Naive thymus-derived CD8-positive, alpha-beta T cell (primary cell): ENCODE measurements around the gene SMYD3. TPM values are rescaled to one million over a fixed set of nuclear protein-coding genes. Genes with fewer than 3 reads are reported as not detected.
A peak's percentile ranks its signal among the peaks of the same experiment; 100 is the strongest.
"Not testable (repeated sequence)": the region's sequence is repeated elsewhere in the genome, so short reads cannot be mapped to it uniquely, and the experiment has no call there.

ENCODE experiments used
- ATAC-seq, 2 donors: fragments of 150-1000 bp; cut with Tn5 transposase in 1 of 2; sonication (Bioruptor Pico), chemical (Tn5 transposase) in 1 of 2; 1 replicate in 1 of 2; 2 replicates in 1 of 2; pipeline ENCODE4 v1.10.0; 2021; ENCODE audit warnings: mild to moderate bottlenecking in 2 of 2, moderate library complexity in 2 of 2
- POLR2A ChIA-PET: fragments of 350-600 bp; sonication (Branson Sonifier 250); formaldehyde crosslinking; loops from one replicate; lab custom pipeline; 2021; ENCODE audit warnings: antibody characterized with exemption; lab: Charles Lee
- DNase-seq, 10 donors: peaks; one replicate each; pipeline versions ENCODE4 v3.0.0 to v3.0.0-alpha.2; 2020 to 2022
- H3K27ac Mint-ChIP-seq, 10 donors: one replicate each; pipeline ENCODE4 v1.8.0; 2020 to 2022; ENCODE audit warnings: mild to moderate bottlenecking in 10 of 10, mixed read lengths in 10 of 10, moderate library complexity in 4 of 10, inconsistent platforms in 1 of 10
- H3K27me3 Mint-ChIP-seq, 5 donors: one replicate each; pipeline ENCODE4 v1.8.0; 2021 to 2022; ENCODE audit warnings: mixed read lengths in 5 of 5
- H3K36me3 Mint-ChIP-seq, 3 donors: one replicate each; pipeline ENCODE4 v1.8.0; 2020 to 2022; ENCODE audit warnings: mixed read lengths in 3 of 3, mild to moderate bottlenecking in 2 of 3, inconsistent platforms in 1 of 3
- H3K4me1 Mint-ChIP-seq, 4 donors: one replicate each; pipeline ENCODE4 v1.8.0; 2021 to 2022; ENCODE audit warnings: mixed read lengths in 4 of 4
- H3K4me3 Mint-ChIP-seq, 10 donors: one replicate each; pipeline ENCODE4 v1.8.0; 2020 to 2022; ENCODE audit warnings: mild to moderate bottlenecking in 10 of 10, mixed read lengths in 10 of 10, moderate library complexity in 6 of 10, inconsistent platforms in 1 of 10
- H3K9me3 Mint-ChIP-seq, 9 donors: one replicate each; pipeline ENCODE4 v1.8.0; 2020 to 2022; ENCODE audit warnings: mixed read lengths in 9 of 9, mild to moderate bottlenecking in 3 of 9, inconsistent platforms in 1 of 9, moderate library complexity in 1 of 9
- polyA plus RNA-seq, 3 donors: library from polyadenylated mRNA; unstranded; fragments of 300-500 nt; fragmentation: Illumina TruSeq; gene quantifications; one replicate each; pipeline ENCODE4 v1.2.3, GENCODE V29; 2021
- total RNA-seq, 8 experiments: library from RNA in 2 of 8; stranded (reverse) in 2 of 8; gene quantifications; one replicate each; pipeline ENCODE4 v1.2.3 and lab custom pipeline; 2021 to 2026

Gene SMYD3
- total and polyA plus RNA-seq, 5 experiments from 2014 or later = 19.1 to 42.1 (median 36.5) TPM

DNA sequence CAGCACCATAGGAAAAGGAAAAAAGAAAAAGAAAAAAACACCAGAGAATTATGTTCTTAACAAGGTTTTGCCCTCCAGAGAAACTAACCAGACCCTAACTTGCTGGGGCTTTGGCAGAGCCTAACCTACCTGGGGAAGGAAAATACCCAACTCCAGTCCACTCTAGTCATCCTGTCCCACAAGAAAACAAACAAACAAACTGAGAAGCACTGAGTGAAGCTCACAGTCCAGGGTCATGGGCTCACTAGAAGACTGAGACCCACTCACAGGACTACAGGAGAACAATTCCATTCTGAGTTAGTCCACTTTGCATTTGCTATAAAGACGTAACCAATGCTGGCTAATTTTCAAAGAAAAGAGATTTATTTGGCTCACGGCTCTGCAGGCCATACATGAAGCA is 543.4 kb downstream of the SMYD3 start:
- no peak for ATAC-seq
- DNase-seq = no peak
- H3K36me3 Mint-ChIP-seq = no peaks in the 10 kb centered on the region
- peak overlapping the region in 2 of 10 donors; percentile 8 to 38 for H3K27ac Mint-ChIP-seq
- POLR2A ChIA-PET = no interaction called here
- H3K27me3 Mint-ChIP-seq = no peaks in the 10 kb centered on the region
- no peaks in the 10 kb centered on the region for H3K9me3 Mint-ChIP-seq
- peaks cover 0 to 3% (median under 1%) of the 10 kb centered on the region in 4 donors for H3K4me1 Mint-ChIP-seq
- H3K4me3 Mint-ChIP-seq = no peak overlapping the region

- Mint-ChIP-seq H3K9me3 (no peaks in the 10 kb centered on the region), H3K36me3 (no peaks in the 10 kb centered on the region), H3K27ac (no peak overlapping the region), H3K4me3 (no peak overlapping the region), H3K4me1 (peaks cover 0 to 3% (median under 1%) of the 10 kb centered on the region in 4 donors), H3K27me3 (no peaks in the 10 kb centered on the region)
- POLR2A ChIA-PET = no interaction called here
- no peak for ATAC-seq
- DNase-seq = no peak
These were observed 544.6 kb downstream of the SMYD3 start for GRCh38 chr1:245962453-245962852.

- no peak for DNase-seq
- peaks cover 0 to 3% (median under 1%) of the 10 kb centered on the region in 4 donors for H3K4me1 Mint-ChIP-seq
These were observed 545.9 kb downstream of the SMYD3 start for GRCh38 chr1:245961137-245961540.

GRCh38 chr1:245960171-245960570 is 546.9 kb downstream of the SMYD3 start:
- no peak overlapping the region for H3K4me3 Mint-ChIP-seq
- peaks cover 0 to 7% (median under 1%) of the 10 kb centered on the region in 4 donors for H3K4me1 Mint-ChIP-seq
- DNase-seq = no peak
- no peaks in the 10 kb centered on the region for H3K9me3 Mint-ChIP-seq
- H3K27ac Mint-ChIP-seq = no peak overlapping the region
- no peak for ATAC-seq
- H3K27me3 Mint-ChIP-seq = no peaks in the 10 kb centered on the region
- no peaks in the 10 kb centered on the region for H3K36me3 Mint-ChIP-seq
- POLR2A ChIA-PET = no interaction called here

More at GRCh38 chr1:245961137-245961540, 545.9 kb downstream of the SMYD3 start:
- no peak for ATAC-seq
- Mint-ChIP-seq H3K36me3 (no peaks in the 10 kb centered on the region), H3K9me3 (no peaks in the 10 kb centered on the region), H3K4me3 (no peak overlapping the region), H3K27me3 (no peaks in the 10 kb centered on the region), H3K27ac (peak overlapping the region in 3 of 10 donors; percentile 4 to 70 (median 28))
- POLR2A ChIA-PET = no interaction called here

GRCh38 chr1:245958016-245958415 is 549.1 kb downstream of the SMYD3 start:
- H3K9me3 Mint-ChIP-seq = no peaks in the 10 kb centered on the region
- no peak overlapping the region for H3K27ac Mint-ChIP-seq
- POLR2A ChIA-PET = interaction anchor here (1.9 kb wide), 1 partner anchor 16 kb away, joined by 7 read pairs; no protein-coding TSS in a partner anchor
- DNase-seq = no peak
- no peaks in the 10 kb centered on the region for H3K36me3 Mint-ChIP-seq
- H3K27me3 Mint-ChIP-seq = no peaks in the 10 kb centered on the region
- ATAC-seq = no peak
- H3K4me3 Mint-ChIP-seq = no peak overlapping the region
- peaks cover 0 to 26% (median 11%) of the 10 kb centered on the region in 4 donors for H3K4me1 Mint-ChIP-seq

DNA sequence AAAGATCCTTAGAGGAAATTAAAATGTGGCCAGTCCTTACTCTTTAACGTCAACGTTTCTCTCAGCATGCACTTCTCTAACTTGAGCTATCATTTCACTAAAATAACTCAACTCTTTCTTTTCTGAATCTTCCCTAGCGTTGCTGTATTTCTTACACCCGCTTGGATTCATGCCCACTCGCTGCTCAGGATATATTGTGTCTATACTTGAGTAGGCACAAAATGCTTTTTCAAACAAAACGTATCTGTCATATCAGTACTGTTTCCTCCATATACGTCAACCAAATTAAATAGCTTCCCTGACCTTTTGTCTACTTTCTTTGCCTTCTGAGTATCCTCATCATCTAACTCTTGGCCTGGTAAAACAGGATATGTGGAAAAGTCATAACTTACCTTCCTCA is 549.7 kb downstream of the SMYD3 start:
- no peak overlapping the region for H3K27ac Mint-ChIP-seq
- no peak overlapping the region for H3K4me3 Mint-ChIP-seq
- POLR2A ChIA-PET = interaction anchor here (1.9 kb wide), 1 partner anchor 15 kb away, joined by 7 read pairs; no protein-coding TSS in a partner anchor
- H3K36me3 Mint-ChIP-seq = no peaks in the 10 kb centered on the region
- H3K9me3 Mint-ChIP-seq = no peaks in the 10 kb centered on the region
- DNase-seq = no peak
- no peak for ATAC-seq
- no peaks in the 10 kb centered on the region for H3K27me3 Mint-ChIP-seq
- peaks cover 0 to 32% (median 13%) of the 10 kb centered on the region in 4 donors for H3K4me1 Mint-ChIP-seq

DNA sequence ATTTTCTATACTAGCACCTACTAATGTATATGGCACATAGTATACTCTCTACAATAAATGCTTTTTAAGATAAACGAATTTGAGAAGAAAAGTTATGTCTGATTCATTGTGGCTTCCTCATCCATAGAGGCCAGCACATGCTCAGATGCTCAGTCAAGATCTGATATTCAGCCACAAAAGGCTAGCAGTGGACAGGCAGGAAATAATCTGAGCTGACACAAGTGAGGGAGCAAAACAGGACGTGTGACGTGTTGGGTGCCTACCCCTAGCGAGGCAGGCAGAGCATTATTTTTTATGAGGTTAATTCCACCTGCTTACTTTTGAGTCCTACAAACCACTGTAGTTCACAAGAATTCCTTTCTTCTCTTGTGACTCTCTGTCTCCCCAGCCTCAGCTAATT is 550.9 kb downstream of the SMYD3 start:
- POLR2A ChIA-PET = interaction anchor here (0.6 to 1.9 kb wide), 3 partner anchors 9 to 1087 kb away, joined by 3 to 7 read pairs (median 4); no protein-coding TSS in a partner anchor
- no peaks in the 10 kb centered on the region for H3K9me3 Mint-ChIP-seq
- peak in 8 of 10 donors; percentile 22 to 68 (median 42) for DNase-seq
- ATAC-seq = peak; percentile 71 to 80
- H3K4me3 Mint-ChIP-seq = no peak overlapping the region
- no peaks in the 10 kb centered on the region for H3K27me3 Mint-ChIP-seq
- no peak overlapping the region for H3K27ac Mint-ChIP-seq
- no peaks in the 10 kb centered on the region for H3K36me3 Mint-ChIP-seq
- peaks cover 4 to 33% (median 19%) of the 10 kb centered on the region in 4 donors for H3K4me1 Mint-ChIP-seq

DNA sequence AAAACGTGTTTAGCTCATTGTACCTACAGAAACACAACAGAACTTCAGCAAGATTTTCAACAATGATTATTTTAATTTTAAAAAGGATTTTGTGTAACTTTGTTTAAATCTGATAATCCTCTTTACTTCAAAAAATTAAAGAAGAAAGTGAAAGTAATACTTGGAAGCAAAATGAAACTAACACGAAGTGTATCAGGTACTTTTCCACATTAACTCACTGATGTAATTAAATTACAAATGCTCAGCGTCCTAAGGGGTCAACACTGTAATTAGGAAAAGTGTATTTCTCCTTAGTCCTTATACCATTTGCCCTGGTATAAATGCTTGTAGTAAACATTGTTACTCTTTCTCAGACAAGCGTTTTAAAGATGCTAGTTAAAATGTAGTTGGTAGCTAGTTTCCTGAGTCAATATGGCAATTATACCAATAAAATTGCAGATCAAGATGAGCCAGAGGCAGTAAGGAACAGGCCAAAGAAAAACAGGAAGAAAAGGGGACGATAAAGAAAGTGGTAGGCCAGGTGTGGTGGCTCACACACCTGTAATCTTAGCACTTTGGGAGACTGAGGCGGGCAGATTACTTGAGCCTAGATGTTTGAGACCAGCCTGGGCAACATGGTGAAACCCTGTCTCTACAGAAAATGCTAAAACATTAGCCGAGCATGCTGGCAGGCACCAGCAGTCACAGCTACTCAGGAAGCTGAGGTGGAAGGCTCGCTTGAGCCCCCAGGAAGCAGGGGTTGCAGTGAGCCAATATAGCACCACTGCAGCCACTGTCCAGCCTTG is 553.0 kb downstream of the SMYD3 start:
- Mint-ChIP-seq H3K27ac (peak overlapping the region in 1 of 10 donors; percentile 98), H3K4me3 (peak overlapping the region; percentile 72 to 88 (median 80)), H3K27me3 (no peaks in the 10 kb centered on the region), H3K9me3 (no peaks in the 10 kb centered on the region), H3K4me1 (peaks cover 4 to 31% (median 19%) of the 10 kb centered on the region in 4 donors), H3K36me3 (peaks cover 0 to 3% (median 2%) of the 10 kb centered on the region in 3 donors)
- ATAC-seq (peak; percentile 54 to 57), DNase-seq (peak in 4 of 10 donors; percentile 2 to 46 (median 30))
- POLR2A ChIA-PET = no interaction called here

DNA sequence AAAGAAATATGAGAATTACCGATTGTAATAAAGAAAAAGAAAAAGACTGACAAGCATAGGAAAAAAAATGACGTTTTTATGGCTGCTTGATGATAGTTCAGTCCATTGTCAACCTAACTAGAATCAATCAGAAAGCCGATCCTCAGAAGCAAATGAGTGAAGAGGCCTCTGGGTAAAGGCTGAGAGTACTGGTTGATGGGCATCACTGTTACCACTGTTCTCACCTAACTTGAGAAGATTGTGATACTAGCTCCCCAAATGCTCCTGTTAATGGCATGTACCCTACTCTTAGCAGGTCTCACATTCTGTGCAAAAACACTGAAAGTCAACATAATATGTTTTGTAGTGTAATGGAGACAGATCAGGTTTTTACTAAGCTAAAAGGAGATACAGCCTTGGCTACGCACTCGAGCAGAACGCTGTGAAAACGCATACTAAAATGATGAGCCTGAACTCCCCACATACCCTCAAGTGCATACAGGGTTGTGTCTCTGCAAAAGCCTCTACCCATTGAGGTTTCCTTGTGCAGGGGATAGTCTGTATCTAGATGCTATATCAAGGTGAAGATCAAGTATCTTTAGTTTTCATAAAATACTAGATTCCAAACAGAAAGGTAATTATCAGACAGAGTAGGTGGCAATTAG is 554.6 kb downstream of the SMYD3 start:
- H3K4me1 Mint-ChIP-seq = peaks cover 4 to 31% (median 19%) of the 10 kb centered on the region in 4 donors
- H3K4me3 Mint-ChIP-seq = peak overlapping the region in 8 of 10 donors; percentile 7 to 86 (median 78)
- DNase-seq (no peak), ATAC-seq (no peak)
- H3K27ac Mint-ChIP-seq = peak overlapping the region in 4 of 10 donors; percentile 4 to 67 (median 26)
- peaks cover 0 to 3% (median 2%) of the 10 kb centered on the region in 3 donors for H3K36me3 Mint-ChIP-seq
- no peaks in the 10 kb centered on the region for H3K9me3 Mint-ChIP-seq
- H3K27me3 Mint-ChIP-seq = no peaks in the 10 kb centered on the region
- POLR2A ChIA-PET = interaction anchor here (1.3 kb wide), 1 partner anchor 14 kb away, joined by 3 read pairs; no protein-coding TSS in a partner anchor

- H3K36me3 Mint-ChIP-seq = peaks cover 0 to 14% (median 14%) of the 10 kb centered on the region in 3 donors
- no peak for ATAC-seq
- peaks cover 8 to 21% (median 13%) of the 10 kb centered on the region in 4 donors for H3K4me1 Mint-ChIP-seq
- H3K27me3 Mint-ChIP-seq = no peaks in the 10 kb centered on the region
- POLR2A ChIA-PET = no interaction called here
- peak overlapping the region in 1 of 10 donors; percentile 27 for H3K27ac Mint-ChIP-seq
- H3K9me3 Mint-ChIP-seq = peaks cover 0 to 16% (median 5%) of the 10 kb centered on the region in 9 donors
- no peak overlapping the region for H3K4me3 Mint-ChIP-seq
- DNase-seq = no peak
These were observed 558.3 kb downstream of the SMYD3 start for GRCh38 chr1:245948786-245949185.

GRCh38 chr1:245946905-245947304 is 560.2 kb downstream of the SMYD3 start:
- H3K27ac Mint-ChIP-seq = no peak overlapping the region
- H3K4me3 Mint-ChIP-seq = peak overlapping the region in 1 of 10 donors; percentile 15
- POLR2A ChIA-PET = interaction anchor here (1.2 kb wide), 1 partner anchor 9 kb away, joined by 4 read pairs; no protein-coding TSS in a partner anchor
- ATAC-seq (no peak), DNase-seq (no peak)
- H3K4me1 Mint-ChIP-seq = peaks cover 23 to 24% (median 23%) of the 10 kb centered on the region in 4 donors
- H3K36me3 Mint-ChIP-seq = peaks cover 0 to 14% (median 14%) of the 10 kb centered on the region in 3 donors
- H3K27me3 Mint-ChIP-seq = no peaks in the 10 kb centered on the region
- H3K9me3 Mint-ChIP-seq = peaks cover 0 to 16% (median 5%) of the 10 kb centered on the region in 9 donors

DNA sequence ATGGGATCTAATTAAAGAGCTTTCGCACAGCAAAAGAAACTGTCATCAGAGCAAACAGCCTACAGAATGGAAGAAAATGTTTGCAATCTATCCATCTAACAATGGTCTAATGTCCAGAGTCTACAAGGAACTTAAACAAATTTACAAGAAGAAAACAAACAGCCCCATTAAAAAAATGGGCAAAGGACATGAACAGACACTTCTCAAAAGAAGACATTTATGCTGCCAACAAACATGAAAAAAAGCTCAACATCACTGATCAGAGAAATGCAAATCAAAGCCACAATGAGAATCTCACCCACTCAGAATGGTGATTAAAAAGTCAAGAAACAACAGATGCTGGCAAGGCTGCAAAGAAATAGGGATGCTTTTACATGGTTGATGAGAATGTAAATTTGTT is 561.9 kb downstream of the SMYD3 start:
- peaks cover 0 to 16% (median 5%) of the 10 kb centered on the region in 9 donors for H3K9me3 Mint-ChIP-seq
- DNase-seq, H3K27me3 Mint-ChIP-seq, ATAC-seq, H3K27ac Mint-ChIP-seq, POLR2A ChIA-PET, H3K4me3 Mint-ChIP-seq: not testable (repeated sequence)
- H3K36me3 Mint-ChIP-seq = peaks cover 0 to 13% (median 11%) of the 10 kb centered on the region in 3 donors
- peaks cover 21 to 32% (median 25%) of the 10 kb centered on the region in 4 donors for H3K4me1 Mint-ChIP-seq
